GM23248 (cell line): ENCODE data around the gene TNFSF13.

ENCODE experiments used
- EZH2 ChIP-seq: fragments of 200-600 bp; sonication (generic); IDR thresholded peaks from 2 replicates; pipeline ENCODE4 v1.6.1; 2018; ENCODE audit warnings: antibody characterized with exemption, mild to moderate bottlenecking; ENCODE audit not compliant: insufficient read depth, poor library complexity, severe bottlenecking
- EZH2phosphoT487 ChIP-seq: fragments of 200-600 bp; sonication (generic); IDR thresholded peaks from 2 replicates; pipeline ENCODE4 v1.6.1; 2018; ENCODE audit warnings: antibody characterized with exemption, moderate library complexity, mild to moderate bottlenecking, low read depth; ENCODE audit not compliant: insufficient read depth

- TF ChIP-seq EZH2, result no peak
- TF ChIP-seq EZH2phosphoT487, result no peak
These were observed 5.2 kb upstream of the TNFSF13 start for GRCh38 chr17:7553356-7553755.
